HEK293T (cell line): Measurements from ENCODE around the gene ARHGAP6.
"Not testable (repeated sequence)": the region's sequence is repeated elsewhere in the genome, so short reads cannot be mapped to it uniquely, and the experiment has no call there.

Source experiments
- CTCF ChIA-PET: fragments of 350-600 bp; formaldehyde crosslinking; extraction: SDS; loops from one replicate; lab custom pipeline; 2021; ENCODE audit warnings: antibody characterized with exemption, inconsistent platforms; lab: Yijun Ruan, JAX
- POLR2A ChIA-PET: fragments of 350-600 bp; formaldehyde crosslinking; extraction: SDS; loops from one replicate; lab custom pipeline; 2020; ENCODE audit warnings: antibody characterized with exemption, inconsistent platforms; lab: Yijun Ruan, JAX
- DNase-seq: peaks from one replicate; pipeline ENCODE4 v3.0.0; 2012; ENCODE audit warnings: mixed read lengths; ENCODE audit errors: extremely low spot score
- ARNT ChIP-seq: fragments of 450-650 bp; IDR thresholded peaks from 2 replicates; pipeline ENCODE4 v1.6.1; 2017; ENCODE audit warnings: mild to moderate bottlenecking
- BHLHE40 ChIP-seq: fragments of 450-650 bp; IDR thresholded peaks from 2 replicates; pipeline ENCODE4 v1.6.1; 2016; ENCODE audit warnings: mild to moderate bottlenecking, moderate library complexity, borderline replicate concordance
- CTBP1 ChIP-seq: fragments of 450-650 bp; IDR thresholded peaks from 2 replicates; pipeline ENCODE4 v1.6.1; 2016; ENCODE audit warnings: borderline replicate concordance
- ELF4 ChIP-seq: fragments of 450-650 bp; IDR thresholded peaks from 2 replicates; pipeline ENCODE4 v1.6.1; 2017; ENCODE audit warnings: antibody characterized with exemption
- FOXA1 ChIP-seq: fragments of 450-650 bp; IDR thresholded peaks from 2 replicates; pipeline ENCODE4 v1.6.1; 2016; ENCODE audit warnings: mild to moderate bottlenecking
- FOXK2 ChIP-seq: fragments of 450-650 bp; IDR thresholded peaks from 2 replicates; pipeline ENCODE4 v1.6.1; 2016; ENCODE audit warnings: mild to moderate bottlenecking
- FOXM1 ChIP-seq: fragments of 450-650 bp; IDR thresholded peaks from 2 replicates; pipeline ENCODE4 v1.6.1; 2017; ENCODE audit warnings: mild to moderate bottlenecking, borderline replicate concordance
- HDGF ChIP-seq: fragments of 450-650 bp; IDR thresholded peaks from 2 replicates; pipeline ENCODE4 v1.6.1; 2017; ENCODE audit warnings: antibody characterized with exemption, borderline replicate concordance
- L3MBTL2 ChIP-seq: fragments of 450-650 bp; conservative IDR thresholded peaks from 2 replicates; pipeline ENCODE4 v1.6.1; 2016; ENCODE audit warnings: mild to moderate bottlenecking
- LEF1 ChIP-seq: fragments of 450-650 bp; IDR thresholded peaks from 2 replicates; pipeline ENCODE4 v1.6.1; 2017; ENCODE audit warnings: mild to moderate bottlenecking, borderline replicate concordance
- NFRKB ChIP-seq: fragments of 450-650 bp; IDR thresholded peaks from 2 replicates; pipeline ENCODE4 v1.6.1; 2016; ENCODE audit warnings: mild to moderate bottlenecking, moderate library complexity
- PKNOX1 ChIP-seq: fragments of 450-650 bp; IDR thresholded peaks from 2 replicates; pipeline ENCODE4 v1.6.1; 2016
- SP1 ChIP-seq: fragments of 450-650 bp; IDR thresholded peaks from 2 replicates; pipeline ENCODE4 v1.6.1; 2017
- SUZ12 ChIP-seq: fragments of 450-650 bp; IDR thresholded peaks from 2 replicates; pipeline ENCODE4 v1.6.1; 2016; ENCODE audit warnings: mild to moderate bottlenecking
- TARDBP ChIP-seq: fragments of 450-650 bp; IDR thresholded peaks from 2 replicates; pipeline ENCODE4 v1.6.1; 2016
- ZNF384 ChIP-seq: fragments of 450-650 bp; IDR thresholded peaks from 2 replicates; pipeline ENCODE4 v1.6.1; 2016

Gene ARHGAP6

GRCh38 chrX:11239230-11239629 lies 426.5 kb downstream of the ARHGAP6 start:
- DNase-seq, result no peak
- ChIA-PET POLR2A (no interaction called here), CTCF (no interaction called here)
- TF ChIP-seq LEF1, result no peak
- no peak for TF ChIP-seq SP1
- no peak for TF ChIP-seq NFRKB

DNA sequence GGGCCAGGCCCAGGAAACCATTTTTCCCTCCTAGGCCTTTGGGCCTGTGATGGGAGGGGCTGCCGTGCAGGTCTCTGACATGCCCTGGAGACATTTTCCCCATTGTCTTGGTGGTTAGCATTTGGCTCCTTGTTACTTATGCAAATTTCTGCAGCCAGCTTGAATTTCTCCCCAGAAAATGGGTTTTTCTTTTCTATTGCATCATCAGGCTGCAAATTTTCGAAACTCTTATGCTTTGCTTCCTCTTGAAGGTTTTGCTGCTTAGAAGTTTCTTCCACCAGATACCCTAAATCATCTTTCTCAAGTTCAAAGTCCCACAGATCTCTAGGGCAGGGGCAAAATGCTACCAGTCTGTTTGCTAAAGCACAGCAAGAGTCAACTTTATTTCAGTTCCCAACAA lies 430.3 kb downstream of the ARHGAP6 start:
- DNase-seq, POLR2A ChIA-PET, CTCF ChIA-PET: not testable (repeated sequence)

GRCh38 chrX:11215191-11215921 lies 450.4 kb downstream of the ARHGAP6 start:
- TF ChIP-seq SUZ12 (no peak), FOXA1 (no peak), TARDBP (no peak), ZNF384 (no peak), ELF4 (no peak), CTBP1 (no peak), LEF1 (no peak), PKNOX1 (no peak), L3MBTL2 (no peak), FOXK2 (no peak), HDGF (no peak), SP1 (no peak), ARNT (no peak)
- POLR2A ChIA-PET, result no interaction called here
- CTCF ChIA-PET, result no interaction called here
- DNase-seq, result no peak

DNA sequence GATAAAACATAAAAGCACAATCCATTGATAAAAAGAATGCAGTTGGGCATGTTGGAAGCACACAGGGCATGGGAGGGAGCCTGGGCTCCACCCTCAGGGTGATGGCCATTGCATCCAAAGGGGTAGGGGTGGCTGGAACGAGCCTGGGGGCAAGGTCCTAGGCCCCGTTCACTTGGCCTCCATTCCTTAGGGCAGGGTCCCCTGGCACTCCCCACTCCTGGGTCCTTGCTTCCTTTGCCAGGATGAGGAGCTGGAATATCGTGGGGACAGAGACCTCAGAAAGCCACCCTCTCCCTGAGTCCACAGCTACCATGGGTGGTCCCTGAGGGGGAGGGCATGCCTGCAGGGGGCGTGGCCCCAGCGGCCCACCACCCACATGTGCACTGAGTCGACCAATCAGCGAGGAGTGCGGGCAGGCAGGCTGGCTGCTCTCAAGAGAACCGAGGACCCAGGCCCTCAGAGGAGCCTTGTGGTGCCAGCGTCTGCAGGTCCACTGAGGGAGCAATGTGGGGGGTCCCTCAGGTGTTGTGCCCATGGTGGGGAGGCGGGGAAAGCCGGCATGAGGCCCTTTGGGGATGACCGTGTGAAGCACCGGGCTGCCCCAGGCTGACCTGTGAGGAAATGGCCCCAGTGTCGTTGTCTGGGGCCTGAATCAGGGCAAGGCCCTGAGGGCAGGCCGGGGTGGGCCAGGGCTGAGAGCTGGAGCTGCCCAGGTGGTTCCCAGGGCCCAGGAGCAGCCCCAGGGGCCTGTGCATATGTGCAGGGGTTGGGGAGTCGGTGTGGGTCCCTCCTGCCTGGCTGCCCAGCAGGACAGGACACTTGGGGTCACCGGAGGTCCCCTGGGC lies 451.2 kb downstream of the ARHGAP6 start:
- DNase-seq, result no peak
- TF ChIP-seq HDGF (no peak), CTBP1 (no peak), NFRKB (no peak), FOXA1 (no peak), PKNOX1 (no peak), ELF4 (no peak), L3MBTL2 (no peak), ARNT (no peak), SUZ12 (no peak), SP1 (no peak), LEF1 (no peak), BHLHE40 (no peak), FOXK2 (no peak), TARDBP (no peak), FOXM1 (no peak)
- ChIA-PET POLR2A (no interaction called here), CTCF (no interaction called here)

DNA sequence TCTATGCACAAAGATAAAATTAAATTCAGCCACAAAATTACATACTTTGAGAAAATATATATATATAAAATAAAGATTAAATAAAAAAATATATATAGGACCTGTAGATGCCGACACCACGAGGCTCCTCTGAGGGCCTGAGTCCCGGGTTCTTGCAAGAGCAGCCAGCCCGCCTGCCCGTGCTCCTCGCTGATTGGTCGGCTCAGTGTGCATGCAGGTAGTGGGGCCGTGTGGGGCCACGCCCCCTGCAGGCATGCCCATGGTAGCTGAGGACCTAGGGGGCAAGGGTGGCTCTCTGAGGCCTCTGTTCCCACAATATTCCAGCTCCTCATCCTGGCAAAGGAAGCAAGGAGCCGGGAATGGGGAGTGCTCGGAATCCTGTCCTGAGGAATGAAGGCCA lies 453.0 kb downstream of the ARHGAP6 start:
- CTCF ChIA-PET, result no interaction called here

More for the DNA sequence above, 453.0 kb downstream of the ARHGAP6 start:
- TF ChIP-seq L3MBTL2 (no peak), PKNOX1 (no peak), ELF4 (no peak), BHLHE40 (no peak), NFRKB (no peak), TARDBP (no peak), HDGF (no peak), ARNT (no peak), LEF1 (no peak), FOXM1 (no peak), SUZ12 (no peak)
- POLR2A ChIA-PET, result no interaction called here
- DNase-seq, result no peak
